Stimulated activated CD8-positive, alpha-beta memory T cell treated with anti-CD3 and anti-CD28 coated beads, Interleukin-7, amount 100 ng/mL, for 48 hours (primary cell): ENCODE results near the gene SMURF1.

Experiments
- DNase-seq, 2 donors: peaks; one replicate each; pipeline ENCODE4 v3.0.0-alpha.2; 2020; ENCODE audit warnings: low read depth in 1 of 2; ENCODE audit errors: extremely low read depth in 1 of 2

SMURF1 gene

DNA sequence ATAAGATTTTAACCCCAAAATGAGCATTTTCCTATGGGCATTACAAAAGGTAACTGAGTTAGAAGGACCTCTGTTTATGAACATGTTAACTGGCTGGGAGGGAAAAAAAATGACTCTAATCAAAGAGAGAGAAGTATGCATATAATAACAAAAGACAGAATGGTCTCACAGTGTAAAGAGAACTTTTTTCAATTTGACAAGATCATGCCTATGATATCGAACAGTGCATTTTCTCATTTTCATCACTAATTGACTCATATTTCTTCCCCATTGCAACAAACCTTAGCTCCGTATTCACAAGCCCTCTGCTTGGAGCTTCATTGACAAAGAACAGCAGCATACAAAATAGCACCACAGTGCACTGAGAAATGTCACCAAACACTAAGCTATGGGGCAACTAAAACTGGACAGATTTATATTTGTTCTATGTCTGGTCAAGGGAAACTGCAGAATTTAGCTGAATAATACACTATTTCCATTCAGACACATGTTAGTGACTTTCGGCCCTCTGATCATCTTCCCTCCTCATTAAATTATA lies 45.6 kb downstream of the SMURF1 start:
- no peak for DNase-seq

DNA sequence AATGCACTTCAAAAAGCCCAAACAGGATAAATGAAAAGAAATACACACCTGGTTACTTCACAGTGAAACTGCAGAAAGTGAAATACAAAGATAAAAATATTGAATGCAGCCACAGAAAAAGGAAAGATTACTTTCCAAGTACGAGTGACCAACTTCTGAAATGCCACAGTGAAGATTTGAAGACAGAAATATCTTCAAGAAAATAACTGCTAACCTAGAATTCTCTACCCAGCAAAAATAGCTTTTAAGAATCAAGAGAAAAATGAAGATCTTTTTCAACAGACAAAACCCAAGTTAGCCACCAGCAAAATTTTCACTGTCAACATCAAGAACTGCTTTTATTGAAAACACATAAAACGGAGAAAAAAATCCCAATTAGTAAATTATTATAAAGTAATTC lies 46.2 kb downstream of the SMURF1 start:
- no peak for DNase-seq

DNA sequence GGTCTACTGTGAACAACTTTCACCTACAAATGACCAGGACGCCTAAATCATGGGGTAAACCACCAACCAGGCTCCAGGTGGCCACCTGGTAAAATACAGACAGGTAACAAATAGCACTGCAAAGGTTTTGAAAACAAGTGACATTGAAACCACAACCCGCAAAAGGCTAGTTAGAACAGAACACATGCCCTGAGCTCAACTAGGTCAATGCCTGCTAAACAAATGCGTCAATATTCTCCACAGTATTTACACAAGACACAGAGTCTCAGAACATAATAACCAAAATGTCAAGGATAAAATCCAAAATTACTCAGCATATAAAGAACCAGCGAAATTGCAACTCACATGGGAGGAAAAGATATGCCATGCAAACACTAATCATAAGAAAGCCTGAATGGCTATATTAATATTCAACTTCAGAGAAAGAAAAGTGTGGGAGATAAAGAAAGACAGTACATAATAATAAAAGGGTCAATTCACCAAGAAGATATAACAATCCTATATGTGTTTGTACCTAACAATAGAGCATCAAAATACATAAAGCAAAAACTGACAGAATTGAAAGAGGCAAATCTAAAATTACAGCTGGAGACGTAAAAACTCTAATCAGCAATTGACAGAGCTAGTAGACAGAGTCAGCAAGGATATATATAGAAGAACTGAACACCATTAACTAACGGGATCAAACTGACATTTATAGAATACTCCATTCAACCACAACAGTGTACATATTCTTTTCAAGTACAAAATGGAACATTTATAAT lies 47.6 kb downstream of the SMURF1 start:
- no peak for DNase-seq

- DNase-seq = no peak
These were observed 48.2 kb downstream of the SMURF1 start for GRCh38 chr7:99095698-99096097.

GRCh38 chr7:99094401-99094800 lies 49.5 kb downstream of the SMURF1 start:
- no peak for DNase-seq

DNA sequence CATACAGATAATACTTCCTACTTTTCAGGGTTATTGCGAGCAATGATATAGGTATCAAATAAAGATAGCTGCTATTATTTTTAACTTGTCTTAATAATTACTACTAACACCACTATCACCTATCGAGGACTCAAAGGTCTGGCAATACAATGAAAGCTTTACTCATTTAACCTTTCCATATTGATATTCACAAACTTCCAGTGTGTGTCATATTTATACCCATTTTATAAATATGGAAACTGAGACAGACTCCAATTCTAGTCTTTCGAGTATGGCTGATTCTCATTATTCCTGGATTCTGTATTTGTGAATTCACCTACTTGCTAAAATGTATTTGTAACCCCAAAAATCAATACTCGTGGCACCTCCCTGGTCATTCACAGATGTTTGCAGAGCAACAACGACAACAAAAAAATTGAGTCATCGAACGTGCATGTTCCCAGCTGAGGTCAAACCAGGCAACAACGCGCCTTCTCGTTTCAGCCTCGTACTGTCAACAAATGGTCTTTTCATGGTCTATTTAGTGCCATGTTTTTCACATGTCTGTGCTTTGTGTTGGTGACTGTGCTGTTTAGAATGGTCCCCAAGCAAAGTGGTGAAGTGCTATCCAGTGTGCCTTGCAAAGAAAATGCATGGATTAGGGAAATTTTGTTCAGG lies 51.7 kb downstream of the SMURF1 start:
- no peak for DNase-seq

GRCh38 chr7:99090771-99091542 lies 53.0 kb downstream of the SMURF1 start:
- DNase-seq = no peak

GRCh38 chr7:99089914-99090629 lies 53.8 kb downstream of the SMURF1 start:
- DNase-seq = no peak

GRCh38 chr7:99086944-99087343 lies 57.0 kb downstream of the SMURF1 start:
- DNase-seq = no peak

- no peak for DNase-seq
These were observed 57.4 kb downstream of the SMURF1 start for GRCh38 chr7:99086532-99086931.

DNA sequence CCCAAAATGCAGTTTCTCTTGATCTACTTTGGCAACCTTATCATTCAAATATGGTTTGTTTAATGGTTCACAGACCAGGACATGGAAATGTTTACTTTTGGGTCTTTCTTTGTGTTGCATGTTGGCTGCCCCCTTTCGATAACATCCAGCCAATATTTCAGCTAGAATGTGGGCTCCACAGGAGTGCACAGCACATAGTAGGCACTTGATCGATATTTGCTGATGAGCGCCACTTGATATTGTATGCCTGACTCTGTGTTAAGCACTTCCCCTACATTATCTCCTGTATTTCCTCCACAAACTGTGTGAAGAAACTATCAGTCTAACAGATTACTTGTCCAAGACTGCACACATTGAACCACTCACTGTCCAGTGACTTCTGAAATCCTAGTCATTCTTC lies 60.2 kb downstream of the SMURF1 start:
- no peak for DNase-seq

- no peak for DNase-seq
These were observed 60.7 kb downstream of the SMURF1 start for GRCh38 chr7:99083068-99083651.

- no peak for DNase-seq
These were observed 63.2 kb downstream of the SMURF1 start for GRCh38 chr7:99080679-99081078.

GRCh38 chr7:99079104-99079503 lies 64.8 kb downstream of the SMURF1 start:
- no peak for DNase-seq

DNA sequence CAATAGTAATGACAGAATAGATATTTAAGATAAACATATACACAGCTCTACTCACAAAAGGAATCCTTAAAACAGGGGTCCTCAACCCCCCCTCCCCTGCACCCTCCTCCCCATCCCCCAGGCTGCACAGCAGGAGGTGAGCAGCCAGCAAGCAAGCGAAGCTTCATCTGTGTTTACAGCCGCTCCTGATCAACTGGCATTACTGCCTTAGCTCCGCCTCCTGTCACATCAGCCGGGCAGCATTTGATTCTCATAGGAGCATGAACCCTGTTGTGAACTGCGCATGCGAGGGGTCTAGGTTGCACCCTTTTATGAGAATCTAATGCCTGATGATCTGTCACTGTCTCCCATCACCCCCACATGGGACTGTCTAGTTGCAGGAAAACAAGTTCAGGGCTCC lies 65.5 kb downstream of the SMURF1 start:
- no peak for DNase-seq

GRCh38 chr7:99076615-99077014 lies 67.3 kb downstream of the SMURF1 start:
- no peak for DNase-seq

GRCh38 chr7:99073839-99074446 lies 70.0 kb downstream of the SMURF1 start:
- DNase-seq = no peak

- DNase-seq = no peak
These were observed 71.8 kb downstream of the SMURF1 start for GRCh38 chr7:99072126-99072525.

DNA sequence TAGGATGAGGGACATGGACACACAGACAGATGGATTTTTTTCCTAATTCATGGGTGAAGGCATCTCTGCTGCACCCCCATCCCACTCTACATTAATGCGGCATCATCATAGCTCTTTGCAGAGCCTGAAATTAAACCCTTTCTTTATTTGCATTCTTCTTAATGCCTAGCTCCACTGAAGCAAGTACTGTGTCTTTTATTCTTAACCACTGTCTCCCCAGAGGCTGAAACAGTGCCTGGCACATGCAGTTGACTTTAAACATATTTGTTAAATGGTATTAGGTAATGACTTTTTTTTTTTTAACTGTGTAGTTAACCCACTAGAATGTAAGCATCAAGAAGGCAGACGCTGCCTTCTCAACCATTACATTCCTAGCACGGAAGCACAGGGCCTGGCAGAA lies 73.5 kb downstream of the SMURF1 start:
- DNase-seq = no peak
